NCI-H748 (cell line): ENCODE measurements around the gene KLHL2.

Experiments used
- DNase-seq: peaks from one replicate; lab custom pipeline; 2025; ENCODE audit not compliant: unreplicated experiment; lab: John Stamatoyannopoulos, UW

Gene KLHL2

DNA sequence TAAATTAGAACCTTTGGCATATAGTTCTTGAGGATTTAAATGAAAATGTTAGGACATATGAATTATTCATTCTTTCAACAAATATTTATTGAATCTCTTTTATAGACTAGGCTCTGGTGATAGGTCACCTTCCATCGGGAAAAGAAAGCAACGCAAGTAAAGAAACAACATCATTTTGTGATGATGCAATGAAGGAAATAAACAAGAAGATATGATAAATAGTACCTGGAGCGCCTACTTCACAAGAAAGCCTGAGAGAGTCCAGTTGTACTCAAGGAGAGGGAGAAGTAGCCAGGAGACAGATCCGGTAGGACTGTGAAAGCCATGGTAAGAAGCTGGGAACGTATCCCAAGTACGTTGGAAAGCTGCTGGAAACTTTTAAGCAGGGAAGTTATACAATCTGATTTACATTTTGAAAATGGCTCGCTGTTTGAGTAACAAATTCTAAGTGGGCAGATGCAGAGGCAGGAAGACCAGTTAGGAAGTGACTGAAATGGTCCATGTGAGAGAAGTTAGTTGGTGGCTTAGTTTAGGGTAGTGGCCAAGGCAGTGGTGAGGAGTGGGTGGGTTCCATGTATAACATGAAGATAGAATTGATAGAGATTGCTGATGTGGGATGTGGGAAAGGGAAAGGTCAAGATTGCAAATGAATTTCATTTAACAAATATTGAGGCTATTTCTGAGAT is 153.8 kb downstream of the KLHL2 start:
- no peak for DNase-seq

DNA sequence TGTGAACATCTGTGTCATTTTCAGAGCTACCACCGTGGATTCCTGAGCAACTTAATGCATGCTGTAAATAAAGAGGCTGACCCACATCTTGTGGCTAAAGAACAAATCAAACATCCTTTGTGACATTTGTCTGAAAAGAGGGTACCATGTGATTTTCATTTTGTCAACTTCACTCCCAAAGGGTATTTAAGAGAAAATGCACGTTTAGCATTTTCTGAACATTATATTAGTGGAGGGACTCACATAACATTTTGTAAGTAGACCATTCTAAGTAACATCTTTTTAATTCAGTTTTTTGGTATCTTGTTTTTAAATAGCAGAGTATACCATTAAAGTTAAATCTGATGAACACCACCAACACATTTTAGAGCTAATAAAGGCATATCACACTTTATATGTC is 154.4 kb downstream of the KLHL2 start:
- no peak for DNase-seq

DNA sequence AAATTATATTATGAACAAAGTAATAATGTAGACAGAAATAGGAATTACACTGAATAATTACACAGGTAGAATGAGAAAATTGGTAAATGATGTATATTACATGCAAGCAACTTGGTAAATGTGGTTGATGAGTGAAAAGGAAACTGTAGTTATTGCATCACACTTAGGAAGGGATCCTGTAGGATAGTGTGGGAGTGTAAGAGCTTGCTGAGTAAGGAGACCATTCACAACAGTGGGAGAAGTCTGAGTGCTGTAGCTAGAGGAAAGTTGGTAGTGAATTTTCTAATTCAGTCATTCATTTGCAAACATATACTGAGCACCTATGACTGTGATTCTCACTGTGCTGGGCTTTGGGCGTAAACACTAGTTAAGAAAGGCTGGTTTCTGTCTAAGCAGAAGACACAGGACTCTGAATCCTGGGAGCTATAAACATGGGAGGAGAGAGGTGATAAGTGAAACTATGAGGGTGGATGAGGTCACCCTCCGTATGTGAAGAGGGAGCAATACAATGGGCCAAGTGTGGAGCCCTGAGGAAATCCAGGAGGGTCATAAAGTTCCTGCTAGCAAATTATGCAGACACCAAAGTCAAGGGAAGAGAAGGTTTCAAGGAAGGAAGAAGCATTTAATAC is 157.2 kb downstream of the KLHL2 start:
- no peak for DNase-seq

DNA sequence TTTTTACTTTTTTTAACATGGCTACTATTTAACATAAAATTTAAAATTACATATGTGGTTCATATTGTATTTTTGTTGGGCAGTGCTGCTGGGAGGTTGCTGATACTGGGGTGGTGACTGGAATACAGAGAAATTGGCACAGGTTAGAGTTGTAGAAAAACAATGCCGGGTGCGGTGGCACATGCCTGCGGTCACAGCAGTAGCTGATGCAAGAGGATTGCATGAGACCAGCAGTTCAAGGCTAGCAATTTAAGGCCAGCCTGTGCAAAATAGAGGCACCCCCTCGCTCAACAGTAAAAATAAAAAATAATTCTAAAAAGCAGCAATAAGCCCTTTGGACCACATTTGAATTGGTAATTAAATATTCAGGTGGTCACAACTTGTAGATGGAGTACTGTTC is 159.7 kb downstream of the KLHL2 start:
- DNase-seq = no peak

DNA sequence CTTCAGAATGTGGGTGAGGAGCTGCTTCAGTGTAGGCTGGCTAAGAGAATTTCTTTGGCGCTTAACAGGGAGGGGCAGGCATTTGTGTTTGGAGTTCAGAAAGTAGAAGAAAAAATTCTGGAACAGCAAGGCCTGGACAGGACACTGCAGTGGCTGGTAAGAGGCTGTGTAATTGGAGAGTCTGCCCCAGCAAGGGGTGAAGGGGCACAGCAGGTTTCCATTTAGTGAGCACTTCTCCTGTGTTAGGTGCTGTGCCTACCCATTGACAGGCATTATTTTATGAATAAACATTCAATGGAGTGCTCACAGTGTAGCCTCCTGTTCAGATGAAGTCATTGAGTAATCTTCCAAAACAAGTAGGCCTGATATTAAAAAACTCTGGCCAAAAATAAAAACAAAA is 160.8 kb downstream of the KLHL2 start:
- DNase-seq = peak; percentile 60

DNA sequence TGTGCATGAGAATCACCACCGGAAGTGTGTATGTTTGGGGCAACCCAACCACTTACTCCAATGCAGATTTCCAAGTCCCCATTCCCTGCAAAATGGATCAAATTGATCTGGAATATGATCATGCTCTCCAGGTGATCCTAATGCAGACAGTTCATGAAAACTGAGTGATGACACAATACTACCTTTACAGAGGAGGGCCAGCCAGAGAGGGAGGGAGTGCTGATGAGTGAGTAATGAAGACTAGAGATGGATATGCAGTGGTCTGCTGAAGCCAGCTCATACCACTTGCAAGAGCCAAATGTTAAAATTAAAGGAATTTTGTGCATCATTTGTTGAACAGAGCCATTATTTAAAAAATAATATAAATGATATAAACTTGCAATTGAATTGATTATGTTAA is 161.2 kb downstream of the KLHL2 start:
- DNase-seq = peak; percentile 27

DNA sequence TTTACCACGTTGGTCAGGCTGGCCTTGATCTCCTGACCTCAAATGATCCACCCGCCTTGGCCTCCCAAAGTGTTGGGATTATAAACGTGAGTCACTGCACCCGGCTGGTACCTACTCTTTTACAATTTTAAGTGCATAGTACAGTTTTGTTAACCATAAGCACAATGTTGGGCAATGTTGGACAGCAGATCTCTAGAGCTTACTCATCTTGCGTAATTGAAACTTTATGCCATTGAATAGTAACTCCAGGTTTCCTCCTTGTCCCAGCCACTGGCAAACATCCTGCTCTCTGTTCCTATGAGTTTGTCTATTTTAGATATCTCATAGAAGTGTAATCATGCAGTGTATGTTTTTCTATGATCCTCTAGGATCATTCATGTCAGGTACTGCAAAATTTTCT is 162.2 kb downstream of the KLHL2 start:
- DNase-seq = no peak

DNA sequence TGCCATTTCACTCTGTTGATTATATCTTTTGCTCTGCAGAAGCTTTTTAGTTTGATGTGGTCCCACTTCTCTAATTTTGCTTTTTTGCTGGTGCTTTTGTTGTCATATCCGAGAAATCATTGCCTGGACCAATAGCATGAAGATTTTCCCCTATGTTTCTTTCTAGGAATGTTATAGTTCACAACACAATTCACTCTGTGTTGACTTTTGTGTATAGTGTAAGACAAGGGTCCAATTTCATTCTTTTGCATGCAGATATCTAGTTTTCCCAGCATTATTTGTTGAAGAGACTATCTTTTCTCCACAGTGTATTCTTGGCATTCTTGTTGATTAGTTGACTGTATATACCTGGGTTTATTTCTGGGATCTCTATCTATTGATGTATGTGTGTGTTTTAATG is 163.2 kb downstream of the KLHL2 start:
- DNase-seq = no peak
